ENCODE results near the gene GCK. TPM values are rescaled to one million over a fixed set of nuclear protein-coding genes. Genes with fewer than 3 reads are reported as not detected.

The GCK gene
- total and polyA plus RNA-seq, 12 donors = 0.09 to 2.1 (median 0.50) TPM; not detected in 3

DNA sequence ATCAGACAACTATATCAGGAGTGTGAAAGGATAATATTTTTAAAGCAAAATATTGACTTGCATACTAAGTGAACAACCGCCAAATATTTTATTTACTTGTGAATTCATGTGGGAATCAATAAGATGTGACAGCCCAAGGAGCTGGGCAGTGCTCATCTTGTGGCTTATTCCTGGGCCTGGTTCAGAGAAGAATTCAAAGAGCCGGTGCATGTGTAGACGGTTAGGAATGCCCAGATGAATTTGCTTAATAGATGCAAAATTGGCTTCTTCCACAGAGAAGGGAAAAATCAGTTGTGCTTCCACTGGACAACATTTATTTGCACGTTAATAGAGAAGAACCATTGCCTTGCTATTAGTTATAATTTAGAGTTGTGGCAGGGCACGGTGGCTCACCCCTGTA lies 52.5 kb downstream of the GCK start:
- TF ChIP-seq, protein P1, sequence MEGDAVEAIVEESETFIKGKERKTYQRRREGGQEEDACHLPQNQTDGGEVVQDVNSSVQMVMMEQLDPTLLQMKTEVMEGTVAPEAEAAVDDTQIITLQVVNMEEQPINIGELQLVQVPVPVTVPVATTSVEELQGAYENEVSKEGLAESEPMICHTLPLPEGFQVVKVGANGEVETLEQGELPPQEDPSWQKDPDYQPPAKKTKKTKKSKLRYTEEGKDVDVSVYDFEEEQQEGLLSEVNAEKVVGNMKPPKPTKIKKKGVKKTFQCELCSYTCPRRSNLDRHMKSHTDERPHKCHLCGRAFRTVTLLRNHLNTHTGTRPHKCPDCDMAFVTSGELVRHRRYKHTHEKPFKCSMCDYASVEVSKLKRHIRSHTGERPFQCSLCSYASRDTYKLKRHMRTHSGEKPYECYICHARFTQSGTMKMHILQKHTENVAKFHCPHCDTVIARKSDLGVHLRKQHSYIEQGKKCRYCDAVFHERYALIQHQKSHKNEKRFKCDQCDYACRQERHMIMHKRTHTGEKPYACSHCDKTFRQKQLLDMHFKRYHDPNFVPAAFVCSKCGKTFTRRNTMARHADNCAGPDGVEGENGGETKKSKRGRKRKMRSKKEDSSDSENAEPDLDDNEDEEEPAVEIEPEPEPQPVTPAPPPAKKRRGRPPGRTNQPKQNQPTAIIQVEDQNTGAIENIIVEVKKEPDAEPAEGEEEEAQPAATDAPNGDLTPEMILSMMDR (IDR thresholded peaks at IDR 0.05) = no peak
- no peak for TF ChIP-seq POLR2A (IDR thresholded peaks at IDR 0.05)
- H3K9me3 ChIP-seq (replicated peaks in 1 of 3) = no peaks in the 10 kb centered on the region
- WGBS, 4 donors = 77 to 91% (median 89%) methylated on average over 5 of the region's 5 CpGs
- H3K36me3 ChIP-seq (replicated peaks in 1 of 2) = no peaks in the 10 kb centered on the region
- no peak overlapping the region for H3K27ac ChIP-seq
- H3K4me3 ChIP-seq = no peak overlapping the region
- DNase-seq = no peak
- no peaks in the 10 kb centered on the region for H3K27me3 ChIP-seq
- H3K4me1 ChIP-seq (replicated peaks in 1 of 2) = no peaks in the 10 kb centered on the region
- intact Hi-C loops (cut with DNase I) = no loop called here

DNA sequence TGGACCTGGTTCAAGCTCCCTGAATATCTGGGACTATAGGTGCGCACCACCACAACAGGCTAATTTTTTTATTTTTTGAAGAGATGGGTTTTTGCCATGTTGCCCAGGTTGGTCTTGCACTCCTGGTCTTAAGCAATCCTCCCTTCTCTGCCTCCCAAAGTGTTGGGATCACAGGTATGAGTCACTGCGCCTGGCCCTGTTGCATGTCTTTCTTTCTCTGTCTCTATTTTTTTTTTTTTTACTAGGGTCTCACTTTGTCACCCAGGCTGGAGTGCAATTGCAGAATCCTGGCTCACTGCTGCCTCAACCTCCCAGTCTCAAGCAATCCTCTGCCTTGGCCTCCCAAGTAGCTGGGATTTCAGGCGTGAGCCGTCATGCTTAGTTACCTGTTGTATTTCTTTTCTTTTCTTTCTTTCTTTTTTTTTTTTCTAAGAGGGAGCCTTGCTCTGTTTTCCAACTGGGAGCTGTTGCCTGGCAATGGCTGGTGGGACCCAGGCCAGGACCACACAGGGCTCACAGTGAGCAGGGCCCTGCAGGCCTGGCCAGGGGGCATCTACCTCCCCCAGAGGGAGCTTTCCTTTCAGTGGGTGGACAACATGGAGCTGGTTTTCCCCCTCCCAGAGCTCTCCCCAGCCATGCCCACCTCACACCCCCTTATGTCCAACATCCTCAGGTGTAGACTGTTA lies 54.2 kb downstream of the GCK start:
- Histone ChIP-seq H3K9me3 (replicated peaks in 1 of 3) (no peaks in the 10 kb centered on the region), H3K27me3 (no peaks in the 10 kb centered on the region), H3K36me3 (replicated peaks in 1 of 2) (no peaks in the 10 kb centered on the region), H3K27ac (no peak overlapping the region), H3K4me1 (replicated peaks in 1 of 2) (no peaks in the 10 kb centered on the region), H3K4me3 (no peak overlapping the region)
- TF ChIP-seq, protein P1 (IDR thresholded peaks at IDR 0.05) = no peak
- TF ChIP-seq POLR2A (IDR thresholded peaks at IDR 0.05) = no peak
- 93 to 99% (median 97%) methylated on average over 4 of the region's 4 CpGs for WGBS, 4 donors
- intact Hi-C loops (cut with DNase I) = no loop called here
- no peak for DNase-seq

DNA sequence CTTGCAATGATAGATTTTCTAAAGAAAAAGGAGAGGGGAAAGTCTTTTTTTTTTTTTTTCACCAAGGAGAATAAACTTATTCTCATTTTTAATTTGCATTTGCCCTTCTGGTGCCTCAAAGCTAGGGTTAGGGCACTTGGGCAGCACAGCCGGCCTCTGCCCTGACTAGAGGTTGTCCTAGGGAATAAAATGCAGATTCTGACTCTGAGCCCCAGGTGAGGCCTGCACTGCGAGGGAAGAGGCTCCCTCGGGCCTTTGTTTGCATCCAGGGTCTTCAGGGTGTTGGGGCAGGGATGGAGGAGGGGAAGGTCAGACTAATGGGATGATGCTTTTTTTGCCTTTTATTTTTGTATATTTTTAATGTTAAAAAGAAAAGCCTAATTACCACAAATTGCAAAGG lies 55.9 kb downstream of the GCK start:
- H3K27me3 ChIP-seq = no peaks in the 10 kb centered on the region
- H3K4me1 ChIP-seq (replicated peaks in 1 of 2) = no peaks in the 10 kb centered on the region
- no peaks in the 10 kb centered on the region for H3K9me3 ChIP-seq (replicated peaks in 1 of 3)
- intact Hi-C loops (cut with DNase I) = no loop called here
- WGBS, 4 donors = 61 to 76% (median 71%) methylated on average over 3 of the region's 3 CpGs
- no peaks in the 10 kb centered on the region for H3K36me3 ChIP-seq (replicated peaks in 1 of 2)
- TF ChIP-seq, protein P1 (IDR thresholded peaks at IDR 0.05) = no peak
- no peak for TF ChIP-seq POLR2A (IDR thresholded peaks at IDR 0.05)
- DNase-seq = no peak
- H3K27ac ChIP-seq = no peak overlapping the region
- H3K4me3 ChIP-seq = no peak overlapping the region

DNA sequence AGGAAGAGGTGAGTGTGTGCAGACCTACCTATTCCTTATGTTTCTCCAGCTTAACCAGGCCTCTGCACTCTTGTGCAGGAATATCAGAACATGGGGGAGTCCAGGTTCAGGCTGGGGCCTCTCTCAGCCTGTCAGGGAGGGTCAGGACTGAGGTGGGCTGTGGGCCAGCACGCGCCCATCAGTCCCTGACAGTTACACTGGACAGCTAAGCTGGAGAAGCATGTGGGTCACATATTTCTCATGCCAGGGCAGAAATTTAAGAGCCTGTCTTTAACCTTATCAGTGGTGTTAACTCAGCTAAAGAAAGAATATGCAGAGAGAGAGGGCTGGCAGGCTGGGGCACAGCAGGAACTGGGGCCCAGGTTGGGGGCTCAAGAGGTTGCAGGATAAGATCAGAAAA lies 57.2 kb downstream of the GCK start:
- no peak overlapping the region for H3K27ac ChIP-seq
- no peak for TF ChIP-seq POLR2A (IDR thresholded peaks at IDR 0.05)
- TF ChIP-seq, protein P1 (IDR thresholded peaks at IDR 0.05) = no peak
- no peak overlapping the region for H3K4me3 ChIP-seq
- WGBS, 4 donors = 84 to 95% (median 85%) methylated on average over 2 of the region's 2 CpGs; no CpG with 5 or more reads in 1 of the 4 donors
- no peak for DNase-seq
- H3K9me3 ChIP-seq (replicated peaks in 1 of 3) = no peaks in the 10 kb centered on the region
- no peaks in the 10 kb centered on the region for H3K4me1 ChIP-seq (replicated peaks in 1 of 2)
- H3K36me3 ChIP-seq (replicated peaks in 1 of 2) = no peaks in the 10 kb centered on the region
- H3K27me3 ChIP-seq = no peaks in the 10 kb centered on the region
- intact Hi-C loops (cut with DNase I) = no loop called here

Data from adrenal gland (tissue), 12 donors.